HFFc6 (cell line): ENCODE measurements around the gene RASGRP4. TPM values are rescaled to one million over a fixed set of nuclear protein-coding genes. Genes with fewer than 3 reads are reported as not detected.

Experiments
- DNase-seq: peaks from one replicate; pipeline ENCODE4 v3.0.0-alpha.2; 2018
- H3K27ac Mint-ChIP-seq: 2 replicates; pipeline ENCODE4 v1.8.0; 2020; ENCODE audit warnings: mild to moderate bottlenecking, mixed read lengths
- H3K27me3 Mint-ChIP-seq: 2 replicates; pipeline ENCODE4 v1.8.0; 2021; ENCODE audit warnings: mild to moderate bottlenecking, moderate library complexity, mixed read lengths; ENCODE audit not compliant: insufficient read depth
- H3K36me3 Mint-ChIP-seq: 2 replicates; pipeline ENCODE4 v1.8.0; 2021; ENCODE audit warnings: low read depth, mixed read lengths
- H3K4me1 Mint-ChIP-seq: 2 replicates; pipeline ENCODE4 v1.8.0; 2020; ENCODE audit warnings: low read depth, mixed read lengths
- H3K4me3 Mint-ChIP-seq: 2 replicates; pipeline ENCODE4 v1.8.0; 2020; ENCODE audit warnings: mild to moderate bottlenecking, moderate library complexity, mixed read lengths
- H3K9me3 Mint-ChIP-seq: 2 replicates; pipeline ENCODE4 v1.8.0; 2020; ENCODE audit warnings: mild to moderate bottlenecking, mixed read lengths
- total RNA-seq, 6 experiments: library from RNA; stranded (reverse); fragmentation: NEBNext Ultra II Directional; extraction: Animal tissue kit (Norgen Biotek cat#: 25700); gene quantifications; 2 replicates in 1 of 6; 3 replicates in 5 of 6; pipeline ENCODE4 v1.2.3, GENCODE V29; 2021
- TF ChIP-seq, protein P1 (sequence below): fragments of 200-600 bp; sonication (generic); IDR thresholded peaks from 2 replicates; pipeline ENCODE4 v1.5.0; 2021; ENCODE audit warnings: antibody characterized with exemption, mild to moderate bottlenecking

The RASGRP4 gene
- total RNA-seq, 6 experiments from 2014 or later = not detected

DNA sequence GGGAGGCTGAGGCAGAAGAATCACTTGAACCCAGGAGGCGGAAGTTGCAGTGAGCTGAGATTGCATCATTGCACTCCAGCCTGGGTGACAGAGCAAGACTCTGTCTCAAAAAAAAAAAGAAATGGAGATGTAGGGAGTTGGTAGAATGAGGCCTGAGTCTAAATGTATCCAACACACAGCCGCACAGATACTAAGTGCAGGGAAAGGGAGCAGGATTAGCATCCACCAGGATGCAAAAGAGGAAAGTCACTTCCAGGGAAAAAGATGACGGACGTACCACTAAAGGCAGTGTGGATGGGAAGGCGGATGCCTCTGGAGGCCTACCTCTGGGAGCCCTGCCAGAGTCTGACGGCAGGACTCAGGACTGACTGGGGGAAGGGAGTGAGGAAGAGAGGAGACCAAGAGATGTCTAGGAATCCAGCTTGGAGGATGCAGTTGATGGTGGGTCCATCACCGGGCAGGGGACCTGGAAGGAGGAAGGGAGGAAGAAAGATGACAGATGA is 16.3 kb downstream of the RASGRP4 start:
- H3K36me3 Mint-ChIP-seq = no peaks in the 10 kb centered on the region
- no peak overlapping the region for H3K27ac Mint-ChIP-seq
- no peaks in the 10 kb centered on the region for H3K9me3 Mint-ChIP-seq
- H3K27me3 Mint-ChIP-seq = no peaks in the 10 kb centered on the region; the same call in 1 of the 2 replicates
- no peak for DNase-seq
- H3K4me3 Mint-ChIP-seq = no peak overlapping the region
- TF ChIP-seq, protein P1, sequence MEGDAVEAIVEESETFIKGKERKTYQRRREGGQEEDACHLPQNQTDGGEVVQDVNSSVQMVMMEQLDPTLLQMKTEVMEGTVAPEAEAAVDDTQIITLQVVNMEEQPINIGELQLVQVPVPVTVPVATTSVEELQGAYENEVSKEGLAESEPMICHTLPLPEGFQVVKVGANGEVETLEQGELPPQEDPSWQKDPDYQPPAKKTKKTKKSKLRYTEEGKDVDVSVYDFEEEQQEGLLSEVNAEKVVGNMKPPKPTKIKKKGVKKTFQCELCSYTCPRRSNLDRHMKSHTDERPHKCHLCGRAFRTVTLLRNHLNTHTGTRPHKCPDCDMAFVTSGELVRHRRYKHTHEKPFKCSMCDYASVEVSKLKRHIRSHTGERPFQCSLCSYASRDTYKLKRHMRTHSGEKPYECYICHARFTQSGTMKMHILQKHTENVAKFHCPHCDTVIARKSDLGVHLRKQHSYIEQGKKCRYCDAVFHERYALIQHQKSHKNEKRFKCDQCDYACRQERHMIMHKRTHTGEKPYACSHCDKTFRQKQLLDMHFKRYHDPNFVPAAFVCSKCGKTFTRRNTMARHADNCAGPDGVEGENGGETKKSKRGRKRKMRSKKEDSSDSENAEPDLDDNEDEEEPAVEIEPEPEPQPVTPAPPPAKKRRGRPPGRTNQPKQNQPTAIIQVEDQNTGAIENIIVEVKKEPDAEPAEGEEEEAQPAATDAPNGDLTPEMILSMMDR = no peak
- peaks cover 6% of the 10 kb centered on the region for H3K4me1 Mint-ChIP-seq

DNA sequence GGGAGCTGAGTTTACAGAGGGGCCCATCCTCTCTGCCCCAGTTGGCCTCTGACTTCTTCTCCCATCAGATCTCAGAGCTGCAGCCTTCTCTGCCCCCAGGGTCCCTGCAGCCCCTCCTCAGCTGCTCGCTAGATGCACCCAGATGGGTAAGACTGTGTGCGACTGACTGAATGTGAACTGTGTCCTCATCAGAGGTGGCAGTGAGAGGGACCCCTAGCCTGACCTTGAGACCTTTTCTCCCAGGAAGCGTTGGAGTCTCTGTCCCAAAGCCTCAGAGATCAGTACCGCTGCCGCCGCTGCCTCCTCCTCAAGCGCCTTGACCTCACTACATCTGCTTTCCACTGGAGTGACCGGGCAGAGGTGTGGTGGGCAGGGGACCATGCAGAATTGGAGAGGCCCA is 20.7 kb downstream of the RASGRP4 start:
- no peaks in the 10 kb centered on the region for H3K9me3 Mint-ChIP-seq
- no peak for DNase-seq
- H3K27ac Mint-ChIP-seq = no peak overlapping the region
- H3K27me3 Mint-ChIP-seq = peaks cover 2% of the 10 kb centered on the region
- peaks cover 11% of the 10 kb centered on the region for H3K4me1 Mint-ChIP-seq
- TF ChIP-seq, protein P1 = no peak
- H3K36me3 Mint-ChIP-seq = no peaks in the 10 kb centered on the region
- no peak overlapping the region for H3K4me3 Mint-ChIP-seq

DNA sequence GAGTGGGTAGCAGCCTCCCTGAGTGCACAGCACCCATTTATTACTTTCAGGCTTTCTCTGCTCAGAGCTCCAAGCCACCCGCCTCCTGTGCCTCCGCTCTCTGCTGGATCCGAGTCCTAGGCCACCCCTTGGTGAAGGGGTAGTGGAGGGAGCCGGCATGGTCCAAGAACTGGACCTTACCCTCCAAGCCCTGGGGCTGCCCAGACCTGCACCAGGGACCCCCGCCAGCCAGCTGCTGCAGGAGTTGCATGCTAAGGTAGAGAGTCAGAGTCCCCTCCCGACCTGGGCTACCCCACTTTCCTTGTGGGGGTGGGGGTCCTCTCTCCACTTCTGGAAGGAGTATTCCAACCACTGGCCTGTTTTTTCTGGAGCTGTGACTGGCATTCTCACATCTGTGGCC is 21.2 kb downstream of the RASGRP4 start:
- H3K27me3 Mint-ChIP-seq = peaks cover 2% of the 10 kb centered on the region
- DNase-seq = no peak
- H3K36me3 Mint-ChIP-seq = no peaks in the 10 kb centered on the region
- peaks cover 15% of the 10 kb centered on the region for H3K4me1 Mint-ChIP-seq
- H3K27ac Mint-ChIP-seq = no peak overlapping the region
- H3K9me3 Mint-ChIP-seq = no peaks in the 10 kb centered on the region
- TF ChIP-seq, protein P1 = no peak
- peak overlapping the region; percentile 93; the same call in 1 of the 2 replicates for H3K4me3 Mint-ChIP-seq

DNA sequence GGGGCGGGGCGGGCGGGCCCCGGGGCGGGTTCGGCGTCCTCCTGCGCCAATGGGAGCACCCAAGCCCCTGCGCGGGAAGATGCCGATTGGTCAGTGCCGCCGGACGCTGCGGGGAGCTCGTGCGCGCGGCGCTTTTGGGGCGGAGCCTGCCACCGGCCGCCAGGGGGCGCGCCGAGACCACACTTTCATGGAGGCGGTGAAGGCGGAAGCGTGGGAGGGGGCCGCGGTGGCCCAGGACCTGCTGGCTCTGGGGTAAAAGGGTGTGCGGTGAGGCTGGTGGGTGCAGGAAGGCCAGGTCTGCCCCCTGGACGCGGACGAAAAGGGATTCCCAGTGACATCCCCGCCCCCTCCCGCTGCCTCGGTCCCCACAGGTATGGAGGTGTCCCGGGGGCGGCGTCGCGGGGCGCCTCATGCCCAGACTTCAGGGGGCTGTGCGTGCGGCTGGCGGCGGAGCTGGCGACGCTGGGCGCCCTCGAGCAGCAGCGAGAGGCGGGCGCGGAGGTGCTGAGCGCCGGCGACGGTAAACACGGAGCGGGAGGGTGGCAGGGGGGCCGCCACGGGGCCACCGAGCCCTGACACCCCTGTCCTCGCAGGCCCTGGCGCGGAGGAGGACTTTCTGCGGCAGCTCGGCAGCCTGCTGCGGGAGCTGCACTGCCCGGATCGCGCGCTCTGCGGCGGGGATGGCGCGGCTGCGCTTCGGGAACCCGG is 22.9 kb downstream of the RASGRP4 start, which contains the start of gene FAM98C:
TSS of gene FAM98C (plus strand) at position 127 of the 708 bp plus-strand sequence. CDS start at position 188, 61 bp downstream.
- Mint-ChIP-seq H3K4me3 (peak within 1 kb of the TSS; percentile 93), H3K9me3 (no peaks in the 10 kb centered on the region), H3K27me3 (peaks cover 2% of the 10 kb centered on the region), H3K4me1 (peaks cover 22% of the 10 kb centered on the region), H3K27ac (peak within 1 kb of the TSS; percentile 78), H3K36me3 (no peaks in the 10 kb centered on the region)
- TF ChIP-seq, protein P1 = peak; percentile 100
- DNase-seq = peak; percentile 93

DNA sequence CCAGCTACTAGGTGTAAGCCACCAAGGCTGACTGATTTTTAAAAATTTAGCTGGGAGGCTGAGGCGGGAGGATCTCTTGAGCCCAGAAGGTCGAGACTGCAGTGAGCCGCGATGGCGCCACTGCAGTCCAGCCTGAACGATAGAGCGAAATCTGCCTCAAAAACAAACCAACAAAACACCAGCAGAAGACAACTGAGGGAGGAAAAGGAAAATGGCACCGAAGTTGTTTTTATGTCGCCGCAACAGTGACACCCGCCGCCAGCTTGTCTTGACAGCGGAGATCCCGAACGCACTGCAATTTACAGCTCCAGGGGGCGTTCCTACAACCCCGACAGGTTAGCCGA is 23.4 kb downstream of the RASGRP4 start:
- DNase-seq = no peak
- H3K36me3 Mint-ChIP-seq = no peaks in the 10 kb centered on the region
- no peaks in the 10 kb centered on the region for H3K9me3 Mint-ChIP-seq
- H3K4me3 Mint-ChIP-seq = peak overlapping the region; percentile 93
- TF ChIP-seq, protein P1 = no peak
- H3K27ac Mint-ChIP-seq = peak overlapping the region; percentile 78
- H3K4me1 Mint-ChIP-seq = peaks cover 22% of the 10 kb centered on the region
- H3K27me3 Mint-ChIP-seq = peaks cover 2% of the 10 kb centered on the region
